Trophoblast cell (in vitro differentiated cells and primary cell): ENCODE measurements around the gene WNK2.

Experiments used
- DNase-seq, 2 donors: peaks; one replicate each; pipeline ENCODE4 v3.0.0-alpha.2; 2016
- H2AFZ ChIP-seq: 2 replicates; pipeline ENCODE4 v1.6.1; 2013; ENCODE audit warnings: low read length, moderate library complexity, mild to moderate bottlenecking; ENCODE audit not compliant: insufficient read depth, poor library complexity
- H2AK5ac ChIP-seq: 2 replicates; pipeline ENCODE4 v1.6.1; 2013; ENCODE audit warnings: mild to moderate bottlenecking, low read length
- H2BK120ac ChIP-seq: 2 replicates; pipeline ENCODE4 v1.6.1; 2013; ENCODE audit warnings: low read length, mild to moderate bottlenecking, moderate library complexity; ENCODE audit not compliant: insufficient read depth, poor library complexity
- H2BK12ac ChIP-seq: 2 replicates; pipeline ENCODE4 v1.6.1; 2013; ENCODE audit warnings: mild to moderate bottlenecking, low read length, moderate library complexity
- H2BK5ac ChIP-seq: 2 replicates; pipeline ENCODE4 v1.6.1; 2013; ENCODE audit warnings: low read length, low read depth, moderate library complexity, mild to moderate bottlenecking; ENCODE audit not compliant: poor library complexity
- H3K14ac ChIP-seq: 2 replicates; pipeline ENCODE4 v1.6.1; 2013; ENCODE audit warnings: mild to moderate bottlenecking, low read length
- H3K18ac ChIP-seq: 2 replicates; pipeline ENCODE4 v1.6.1; 2013; ENCODE audit warnings: mild to moderate bottlenecking, low read length
- H3K23ac ChIP-seq: 2 replicates; pipeline ENCODE4 v1.6.1; 2013; ENCODE audit warnings: low read length
- H3K27ac ChIP-seq: 2 replicates; pipeline ENCODE4 v1.5.1; 2013; ENCODE audit warnings: low read depth, mild to moderate bottlenecking, inconsistent platforms, low read length, moderate library complexity
- H3K27me3 ChIP-seq: 2 replicates; pipeline ENCODE4 v1.6.1; 2013; ENCODE audit warnings: inconsistent platforms, mild to moderate bottlenecking, low read length, moderate library complexity; ENCODE audit not compliant: insufficient read depth
- H3K36me3 ChIP-seq, 2 experiments: 1 replicate in 1 of 2; 2 replicates in 1 of 2; pipeline ENCODE4 v1.6.1; 2013; ENCODE audit warnings: low read length in 2 of 2, mild to moderate bottlenecking in 2 of 2, moderate library complexity in 1 of 2; ENCODE audit not compliant: insufficient read depth in 2 of 2, control insufficient read depth in 1 of 2
- H3K4ac ChIP-seq: 2 replicates; pipeline ENCODE4 v1.6.1; 2013; ENCODE audit warnings: low read depth, mild to moderate bottlenecking, low read length, moderate library complexity
- H3K4me1 ChIP-seq, 2 experiments: 1 replicate in 1 of 2; 2 replicates in 1 of 2; pipeline ENCODE4 v1.6.1; 2013; ENCODE audit warnings: low read length in 2 of 2, mild to moderate bottlenecking in 2 of 2, moderate library complexity in 1 of 2; ENCODE audit not compliant: insufficient read depth in 2 of 2, control insufficient read depth in 1 of 2
- H3K4me2 ChIP-seq: 2 replicates; pipeline ENCODE4 v1.6.1; 2013; ENCODE audit warnings: inconsistent platforms, mild to moderate bottlenecking, low read length, moderate library complexity
- H3K4me3 ChIP-seq: 2 replicates; pipeline ENCODE4 v1.5.1; 2013; ENCODE audit warnings: mild to moderate bottlenecking, low read depth, low read length, inconsistent platforms
- H3K79me1 ChIP-seq: one replicate; pipeline ENCODE4 v1.6.1; 2013; ENCODE audit warnings: low read length
- H3K79me2 ChIP-seq: 2 replicates; pipeline ENCODE4 v1.6.1; 2013; ENCODE audit warnings: low read length, mild to moderate bottlenecking; ENCODE audit not compliant: control insufficient read depth, insufficient read depth, poor library complexity
- H3K9ac ChIP-seq: 2 replicates; pipeline ENCODE4 v1.6.1; 2013; ENCODE audit warnings: mild to moderate bottlenecking, low read length
- H3K9me3 ChIP-seq: 2 replicates; pipeline ENCODE4 v1.6.1; 2013; ENCODE audit warnings: low read depth, mild to moderate bottlenecking, control low read depth, inconsistent platforms, low read length; ENCODE audit not compliant: insufficient read depth
- H4K12ac ChIP-seq: 2 replicates; pipeline ENCODE4 v1.6.1; 2013; ENCODE audit warnings: low read depth, mild to moderate bottlenecking, low read length, moderate library complexity
- H4K8ac ChIP-seq: 2 replicates; pipeline ENCODE4 v1.6.1; 2013; ENCODE audit warnings: low read depth, mild to moderate bottlenecking, low read length, moderate library complexity
- H4K91ac ChIP-seq: one replicate; pipeline ENCODE4 v1.6.1; 2013; ENCODE audit warnings: low read depth, mild to moderate bottlenecking, low read length, moderate library complexity
- WGBS: extraction: QIAGEN DNeasy Blood & Tissue Kit; methylation state at CpG from one replicate; pipeline ENCODE4 v1.1.7; 2013; ENCODE audit warnings: missing lambda C conversion rate; ENCODE audit not compliant: insufficient read length, insufficient coverage; ENCODE audit errors: extremely low coverage; 5-methylcytosine and 5-hydroxymethylcytosine counted together

WNK2 gene

DNA sequence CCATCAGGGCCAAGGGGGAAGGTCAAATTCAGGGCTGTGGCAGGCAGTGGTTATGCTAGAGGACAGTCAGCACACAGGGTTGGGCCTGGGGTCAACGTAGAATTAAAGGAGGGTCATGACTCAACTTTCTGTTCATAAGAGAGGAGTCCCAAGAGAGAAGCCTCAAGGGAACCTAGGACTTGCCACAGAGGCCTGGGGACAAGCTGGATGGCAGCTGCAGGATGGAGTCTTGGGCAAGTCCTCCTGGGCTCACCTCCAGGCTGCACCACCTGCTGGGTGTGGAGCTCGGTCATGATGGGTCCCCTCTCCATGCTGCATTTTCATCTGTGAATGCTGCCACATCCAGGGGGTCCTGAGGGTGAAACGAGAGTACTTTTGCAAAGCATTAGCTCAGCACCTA lies 9.0 kb upstream of the WNK2 start:
- WGBS: no CpG with 5 or more reads among the region's 3 CpGs
- Histone ChIP-seq H3K23ac (no peak overlapping the region), H3K18ac (no peak overlapping the region), H3K36me3 (no peaks in the 10 kb centered on the region), H4K91ac (no peak overlapping the region), H3K4me3 (no peak overlapping the region), H4K8ac (no peak overlapping the region), H3K79me2 (no peaks in the 10 kb centered on the region), H2AK5ac (no peak overlapping the region), H3K4me2 (no peak overlapping the region), H3K9me3 (peaks cover 3% of the 10 kb centered on the region), H3K14ac (no peak overlapping the region), H4K12ac (no peak overlapping the region), H3K9ac (no peak overlapping the region), H2BK120ac (no peak overlapping the region), H3K4me1 (peaks cover 2 to 11% of the 10 kb centered on the region in 2 experiments), H3K27ac (no peak overlapping the region), H2BK5ac (no peak overlapping the region), H3K4ac (no peak overlapping the region), H2BK12ac (no peak overlapping the region), H3K79me1 (no peaks in the 10 kb centered on the region), H2AFZ (no peak overlapping the region), H3K27me3 (no peaks in the 10 kb centered on the region)
- DNase-seq: no peak

DNA sequence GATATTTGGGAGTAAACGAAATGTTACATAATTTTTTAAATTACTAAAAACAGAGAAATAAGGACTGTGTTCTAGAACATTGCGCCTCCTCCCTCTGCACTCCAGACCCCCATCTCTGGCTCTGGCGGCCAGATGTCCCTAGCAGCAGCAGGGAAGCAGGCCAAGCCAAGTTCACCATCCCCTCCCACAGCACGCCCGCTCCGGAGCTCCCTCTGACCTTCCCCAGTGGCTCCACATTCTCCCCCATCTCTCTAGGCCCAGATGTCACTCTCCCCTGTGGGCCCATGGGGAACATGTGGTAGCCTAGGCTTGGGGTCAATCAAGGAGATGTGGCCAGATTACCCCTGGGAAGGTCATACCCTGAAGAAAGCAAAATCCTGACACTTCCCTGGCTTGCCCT lies 6.3 kb upstream of the WNK2 start:
- Histone ChIP-seq H3K9me3 (peaks cover 1% of the 10 kb centered on the region), H3K4me2 (no peak overlapping the region), H3K4me1 (peaks cover 0 to 4% of the 10 kb centered on the region in 2 experiments), H3K27ac (no peak overlapping the region), H3K4me3 (no peak overlapping the region), H3K36me3 (no peaks in the 10 kb centered on the region), H2BK12ac (no peak overlapping the region), H3K9ac (no peak overlapping the region), H3K14ac (no peak overlapping the region), H4K91ac (no peak overlapping the region), H2BK120ac (no peak overlapping the region), H3K18ac (no peak overlapping the region), H3K79me1 (peaks cover 3% of the 10 kb centered on the region), H3K23ac (no peak overlapping the region), H3K4ac (no peak overlapping the region), H3K79me2 (no peaks in the 10 kb centered on the region), H4K8ac (no peak overlapping the region), H2BK5ac (no peak overlapping the region), H2AK5ac (no peak overlapping the region), H4K12ac (no peak overlapping the region), H3K27me3 (peaks cover 2% of the 10 kb centered on the region), H2AFZ (no peak overlapping the region)
- no CpG with 5 or more reads among the region's 6 CpGs for WGBS
- DNase-seq: no peak

DNA sequence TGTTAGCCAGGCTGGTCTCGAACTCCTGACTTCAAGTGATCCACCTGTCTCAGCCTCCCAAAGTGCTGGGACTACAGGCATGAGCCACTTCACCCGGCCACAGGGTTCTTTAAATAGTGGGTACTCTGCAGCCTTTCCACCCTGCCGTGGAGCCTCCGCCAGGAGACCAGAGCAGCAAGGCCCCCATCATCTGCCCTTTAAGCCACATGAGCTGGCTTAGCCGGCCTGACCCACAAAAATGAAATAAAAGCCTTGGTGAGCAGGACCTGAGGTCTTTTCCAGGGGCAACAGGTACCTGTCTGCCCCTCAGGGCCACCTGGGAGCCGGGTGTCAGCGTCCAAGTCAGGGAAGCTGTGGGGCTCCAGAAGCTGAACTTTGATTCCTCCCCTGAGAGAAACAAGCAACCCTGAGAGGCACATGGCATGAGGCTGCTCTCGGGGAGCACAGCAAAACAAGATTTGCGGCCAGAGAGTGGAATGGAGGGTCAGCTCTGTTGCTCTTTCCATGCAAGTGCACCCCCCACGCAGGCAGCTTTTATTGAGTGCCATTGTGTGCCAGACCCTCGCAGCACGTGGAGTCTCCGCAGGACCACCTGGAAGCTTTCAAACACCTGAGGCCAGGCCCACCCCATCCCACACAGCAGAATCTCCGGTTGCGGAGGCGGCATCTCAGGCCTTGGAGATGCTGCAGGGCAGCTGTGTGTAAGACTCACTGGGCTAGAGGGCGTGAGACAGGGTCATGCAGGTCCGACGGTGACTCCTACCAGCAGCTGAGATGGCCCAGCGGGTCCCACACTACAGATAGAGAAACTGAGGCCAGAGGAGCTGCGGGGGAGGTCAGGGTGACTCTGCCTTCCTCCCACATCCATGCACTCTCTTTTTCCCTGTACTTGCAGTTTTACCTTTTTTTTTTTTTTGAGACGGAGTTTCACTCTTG lies 4.8 kb upstream of the WNK2 start:
- no peak overlapping the region for H3K4me2 ChIP-seq
- no peak overlapping the region for H2AK5ac ChIP-seq
- no peak overlapping the region for H2BK120ac ChIP-seq
- H3K79me1 ChIP-seq: peaks cover 3% of the 10 kb centered on the region
- H2BK5ac ChIP-seq: no peak overlapping the region
- H4K8ac ChIP-seq: no peak overlapping the region
- H4K91ac ChIP-seq: no peak overlapping the region
- DNase-seq: peak; percentile 84 to 85
- H2BK12ac ChIP-seq: no peak overlapping the region
- peaks cover 5% of the 10 kb centered on the region in 2 experiments for H3K4me1 ChIP-seq
- no peak overlapping the region for H3K23ac ChIP-seq
- H3K4me3 ChIP-seq: no peak overlapping the region
- no CpG with 5 or more reads among the region's 22 CpGs for WGBS
- H3K9ac ChIP-seq: no peak overlapping the region
- no peaks in the 10 kb centered on the region for H3K36me3 ChIP-seq
- H3K4ac ChIP-seq: no peak overlapping the region
- H3K14ac ChIP-seq: no peak overlapping the region
- no peak overlapping the region for H3K18ac ChIP-seq
- H3K79me2 ChIP-seq: no peaks in the 10 kb centered on the region
- H3K27me3 ChIP-seq: peaks cover 15% of the 10 kb centered on the region
- H4K12ac ChIP-seq: no peak overlapping the region
- H3K9me3 ChIP-seq: peaks cover 4% of the 10 kb centered on the region
- no peak overlapping the region for H2AFZ ChIP-seq
- H3K27ac ChIP-seq: no peak overlapping the region

DNA sequence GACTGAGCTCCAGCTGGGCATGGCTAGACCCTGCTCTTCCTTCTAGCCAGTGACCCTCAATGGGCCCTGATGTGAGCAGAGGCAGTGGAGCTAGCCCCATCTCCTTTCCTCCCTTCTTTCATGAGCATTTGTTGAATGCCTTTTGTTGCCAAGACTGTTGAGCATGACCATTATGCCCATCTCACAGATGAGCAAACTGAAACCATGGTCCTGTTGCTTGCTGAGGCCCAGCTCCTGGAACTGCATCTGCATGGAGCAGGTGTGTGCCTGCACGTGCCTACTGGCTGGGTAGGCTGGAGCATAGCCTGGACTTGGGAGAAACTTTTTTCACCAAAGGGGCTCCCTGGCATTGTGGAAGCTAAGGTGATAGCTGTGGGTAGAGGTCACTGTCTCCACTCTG lies 3.0 kb upstream of the WNK2 start:
- Histone ChIP-seq H3K79me2 (no peaks in the 10 kb centered on the region), H2BK5ac (no peak overlapping the region), H3K79me1 (peaks cover 6% of the 10 kb centered on the region), H3K4me3 (no peak overlapping the region), H4K91ac (peak overlapping the region; percentile 1), H2BK12ac (no peak overlapping the region), H3K4me1 (peaks cover 8 to 11% of the 10 kb centered on the region in 2 experiments), H3K4ac (no peak overlapping the region), H3K36me3 (no peaks in the 10 kb centered on the region), H3K18ac (no peak overlapping the region), H3K4me2 (no peak overlapping the region), H3K14ac (no peak overlapping the region), H3K9ac (no peak overlapping the region), H4K8ac (no peak overlapping the region), H2BK120ac (no peak overlapping the region), H3K9me3 (peaks cover 7% of the 10 kb centered on the region), H4K12ac (no peak overlapping the region), H2AK5ac (no peak overlapping the region), H2AFZ (no peak overlapping the region), H3K27ac (no peak overlapping the region), H3K27me3 (peaks cover 30% of the 10 kb centered on the region), H3K23ac (no peak overlapping the region)
- WGBS: no CpG with 5 or more reads among the region's 1 CpG
- DNase-seq: no peak
